IPS-18c (cell line): ENCODE data around the gene CGB7.

Experiments
- H3K4me3 ChIP-seq: 2 replicates; pipeline ENCODE4 v1.7.0; 2013; ENCODE audit warnings: low read depth, mild to moderate bottlenecking, low read length, moderate library complexity; ENCODE audit not compliant: insufficient read depth
- H3K9me3 ChIP-seq: one replicate; pipeline ENCODE4 v1.6.1; 2013; ENCODE audit warnings: mild to moderate bottlenecking, low read length, moderate library complexity; ENCODE audit not compliant: control insufficient read depth, insufficient read depth

Gene CGB7

DNA sequence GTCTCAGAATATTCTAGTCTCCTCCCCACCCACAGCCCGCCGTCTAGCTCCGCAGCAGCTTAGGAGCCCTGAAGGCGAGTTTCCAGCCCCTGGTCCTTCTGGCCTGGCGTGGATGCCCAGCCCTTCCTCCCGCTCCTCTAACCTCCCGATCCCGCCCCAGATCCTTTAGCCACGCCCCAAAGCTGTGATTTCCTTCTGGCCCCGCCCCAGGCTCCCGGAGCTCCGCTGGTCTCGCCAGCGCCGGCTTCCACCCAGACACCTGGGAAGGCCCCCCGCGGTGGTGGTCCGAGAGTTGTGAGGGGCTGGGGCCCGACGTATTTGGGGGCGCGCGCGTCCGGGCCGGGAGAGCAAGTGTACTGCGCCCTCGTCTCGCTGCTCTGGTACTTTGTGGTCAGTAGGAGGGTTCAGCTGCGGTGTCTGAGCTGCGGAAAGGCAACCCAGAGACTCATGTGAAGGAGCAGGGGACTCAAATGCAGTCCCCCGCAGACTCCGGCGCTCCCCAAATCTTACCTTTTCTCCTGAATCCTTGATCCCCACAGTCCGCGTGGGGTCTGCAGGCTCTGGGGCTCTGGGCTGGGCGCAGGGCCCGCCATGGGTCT lies at the start of gene CGB7:
CGB7 (minus strand) TSS at position 114 of the 599 bp plus-strand sequence. CDS start 2,374 bp downstream, outside the sequence.
- Histone ChIP-seq H3K9me3 (no peaks in the 10 kb centered on the region), H3K4me3 (peak within 1 kb of the TSS; percentile 59)

DNA sequence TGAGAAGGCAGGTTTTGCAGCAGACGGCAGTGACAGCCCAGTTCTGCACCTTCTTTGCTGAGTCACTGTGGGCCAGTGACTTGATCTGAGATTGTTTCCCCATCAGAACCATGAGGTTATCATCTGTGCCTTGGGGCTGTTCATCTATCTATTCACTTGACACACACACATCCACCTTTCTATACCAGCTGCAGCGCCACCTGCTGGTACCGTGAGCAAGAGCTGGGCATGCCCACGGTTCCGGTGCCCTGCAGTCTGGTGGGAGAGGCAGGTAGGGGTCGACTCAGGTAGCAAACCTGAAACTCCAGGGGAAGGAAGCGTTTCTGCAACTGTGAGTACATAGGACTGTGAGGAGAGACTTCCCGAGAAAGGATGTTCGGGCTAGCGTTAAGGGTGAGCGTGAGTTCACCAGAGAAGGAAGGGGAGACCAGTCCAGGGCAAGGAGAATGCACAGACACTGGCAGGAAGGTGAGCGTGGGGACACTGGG lies 49.1 kb upstream of the CGB7 start:
- H3K4me3 ChIP-seq = no peak overlapping the region
- no peaks in the 10 kb centered on the region for H3K9me3 ChIP-seq

DNA sequence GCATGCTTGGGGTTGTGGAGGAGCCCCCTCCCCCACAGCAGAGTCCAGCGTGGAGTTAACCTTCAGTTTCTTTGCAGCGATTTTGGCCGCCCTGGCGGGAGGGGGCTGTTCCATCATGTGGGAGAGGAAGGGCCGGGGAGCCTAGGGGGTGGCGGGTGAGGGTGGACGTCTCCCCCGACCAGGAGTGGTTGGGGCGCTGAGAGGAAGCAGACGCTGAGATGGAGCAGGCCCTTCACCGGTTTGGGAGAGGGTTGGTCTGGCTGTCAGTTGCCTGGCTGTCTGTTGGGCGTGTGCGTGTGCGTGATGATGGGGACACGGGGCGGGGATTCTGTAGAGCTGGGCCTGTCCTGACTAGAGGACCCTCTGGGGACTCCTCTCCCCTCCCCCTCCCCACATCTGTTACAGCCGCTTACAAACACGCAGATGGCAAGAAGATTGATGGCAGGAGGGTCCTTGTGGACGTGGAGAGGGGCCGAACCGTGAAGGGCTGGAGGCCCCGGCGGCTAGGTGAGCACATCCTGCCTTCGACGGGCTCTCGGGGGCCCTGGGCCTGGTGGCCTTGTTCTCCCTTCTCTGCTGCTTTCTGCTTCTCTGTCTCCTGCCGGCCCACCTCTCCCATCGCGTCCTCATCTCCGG lies 46.8 kb upstream of the CGB7 start:
- Histone ChIP-seq H3K4me3 (no peak overlapping the region), H3K9me3 (no peaks in the 10 kb centered on the region)

DNA sequence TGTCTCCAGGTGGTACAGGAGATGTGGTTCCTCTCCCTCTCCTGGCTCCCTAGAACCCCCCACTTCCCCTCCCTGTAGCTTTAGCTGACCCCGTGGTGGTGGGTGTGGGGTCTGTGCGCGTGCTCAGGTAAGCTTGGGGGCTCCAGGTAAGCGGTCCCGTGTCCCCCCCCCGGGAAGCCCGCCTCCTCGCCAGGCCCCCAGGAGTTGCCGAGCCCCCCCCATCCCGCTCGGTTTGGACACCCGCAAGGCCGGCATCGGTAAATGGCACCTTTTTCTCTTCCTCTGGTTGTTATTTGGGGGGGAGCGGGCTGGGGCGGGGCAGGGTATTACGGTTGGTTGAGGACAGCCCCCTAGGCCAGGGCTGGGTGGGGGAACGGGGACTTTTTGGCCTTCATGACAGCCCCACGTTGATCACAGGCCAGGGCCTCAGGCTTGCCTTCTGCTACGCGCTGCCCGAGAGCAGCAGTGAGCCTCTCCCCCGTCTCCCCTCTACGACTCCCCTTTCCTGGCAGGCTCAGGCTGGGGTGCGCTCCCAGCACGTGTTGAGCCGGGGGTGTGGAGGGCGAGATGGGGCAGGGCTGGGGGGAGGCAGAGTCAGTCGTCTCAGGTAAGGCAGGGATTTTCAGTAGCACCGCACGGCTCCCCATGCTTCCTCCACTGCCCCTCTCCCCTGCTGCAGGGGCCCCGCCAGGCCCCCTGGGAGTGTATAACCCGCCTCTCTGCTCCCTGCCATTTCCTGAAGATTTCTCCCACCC lies 46.0 kb upstream of the CGB7 start:
- Histone ChIP-seq H3K4me3 (no peak overlapping the region), H3K9me3 (peaks cover 2% of the 10 kb centered on the region)

DNA sequence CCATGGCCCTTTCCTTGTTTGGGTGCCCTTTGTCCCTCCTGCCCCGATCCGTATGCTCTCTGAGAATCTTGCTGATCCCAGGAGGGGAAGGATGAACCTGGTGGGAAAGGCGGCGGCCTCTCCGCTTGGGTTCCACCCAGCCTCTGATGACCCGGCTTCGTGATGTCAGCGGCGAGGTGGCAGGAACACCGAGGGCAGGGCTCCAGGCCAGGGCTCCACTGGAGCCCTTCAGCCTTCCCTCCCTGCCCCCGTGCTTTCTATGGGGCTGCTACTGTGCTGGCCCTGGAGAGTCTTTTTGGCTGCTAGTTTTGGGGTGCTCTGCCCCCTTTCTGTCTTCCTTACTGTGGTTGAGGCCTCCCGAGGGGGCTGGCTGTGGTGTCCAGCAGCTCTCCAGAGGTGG lies 44.8 kb upstream of the CGB7 start:
- Histone ChIP-seq H3K9me3 (peaks cover 2% of the 10 kb centered on the region), H3K4me3 (no peak overlapping the region)

DNA sequence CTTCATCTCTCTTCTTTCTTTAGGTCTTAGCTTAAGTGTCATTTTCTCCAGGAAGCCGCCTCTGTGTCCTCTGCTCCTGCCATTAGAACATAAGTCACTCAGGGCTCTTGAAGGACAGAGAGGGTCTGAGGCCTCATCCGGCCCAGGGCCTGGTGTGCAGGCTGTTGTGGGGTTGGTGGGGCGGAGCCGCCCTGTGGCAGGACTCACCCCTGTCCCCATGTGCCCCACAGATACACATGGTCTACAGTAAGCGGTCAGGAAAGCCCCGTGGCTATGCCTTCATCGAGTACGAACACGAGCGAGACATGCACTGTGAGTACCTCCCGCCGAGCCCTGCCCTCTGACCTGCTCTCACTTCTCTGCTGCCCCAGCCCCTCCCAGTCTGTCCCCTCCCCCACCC lies 43.6 kb upstream of the CGB7 start:
- Histone ChIP-seq H3K4me3 (no peak overlapping the region), H3K9me3 (peaks cover 2% of the 10 kb centered on the region)

DNA sequence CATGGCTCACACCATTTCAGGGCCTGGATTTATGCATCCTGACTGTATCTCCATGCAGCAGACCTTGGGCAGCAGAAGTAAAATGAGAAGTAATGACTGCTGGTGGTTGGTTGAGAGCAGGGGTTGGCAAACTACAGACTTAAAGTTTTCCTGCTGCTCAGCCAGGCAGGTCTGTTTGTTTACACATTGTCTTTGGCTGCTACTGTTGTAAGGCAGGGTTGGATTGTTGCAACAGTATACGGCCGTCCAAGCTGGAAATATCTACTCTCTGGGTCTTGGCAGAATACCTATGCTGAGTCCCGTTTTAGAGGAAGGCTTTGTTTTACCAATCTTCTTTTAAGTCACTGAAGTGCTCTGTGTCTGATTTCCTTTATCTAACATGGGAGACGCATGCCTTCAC lies 41.2 kb upstream of the CGB7 start:
- no peak overlapping the region for H3K4me3 ChIP-seq
- peaks cover 2% of the 10 kb centered on the region for H3K9me3 ChIP-seq

DNA sequence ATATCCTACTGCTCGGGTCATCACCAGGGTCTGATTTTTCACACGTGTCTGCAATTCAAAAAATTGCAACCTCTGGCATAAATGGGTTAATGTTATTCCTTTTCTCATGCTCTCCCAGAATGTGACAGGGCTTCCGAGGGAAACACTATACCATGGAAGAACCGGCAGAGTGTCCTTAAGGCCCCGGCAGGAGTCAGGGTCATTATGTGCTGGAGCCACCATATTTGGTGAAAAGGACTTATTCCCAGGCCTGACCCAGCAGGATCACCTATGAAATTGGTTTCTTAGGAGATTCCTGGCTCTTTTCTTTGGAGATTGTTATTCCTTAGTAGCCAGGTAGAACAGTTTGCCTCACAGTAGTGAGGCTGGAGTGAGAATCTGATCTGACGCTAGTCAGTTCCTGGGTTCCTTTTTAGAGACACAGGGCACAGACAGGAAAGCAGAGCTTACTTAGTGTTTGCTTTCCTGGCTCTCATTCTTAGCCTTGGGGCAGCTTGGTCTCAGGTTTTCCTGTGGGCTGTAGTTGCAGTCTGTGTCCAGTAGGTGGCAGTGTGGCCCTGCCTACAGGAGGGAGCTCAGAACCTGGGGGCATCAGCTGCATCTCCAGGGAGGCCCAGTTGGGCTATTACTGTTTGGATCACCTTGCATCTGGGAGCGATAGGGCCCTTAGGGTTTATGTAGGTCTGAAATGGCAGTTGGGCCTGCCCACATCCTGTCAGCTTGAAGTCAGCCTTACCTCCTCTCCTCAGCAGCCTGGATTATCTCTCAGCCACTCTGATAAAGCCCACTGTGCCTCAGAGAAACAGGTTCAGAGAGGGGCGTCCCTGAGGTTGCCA lies 40.1 kb upstream of the CGB7 start:
- H3K4me3 ChIP-seq = no peak overlapping the region
- peaks cover 2% of the 10 kb centered on the region for H3K9me3 ChIP-seq

DNA sequence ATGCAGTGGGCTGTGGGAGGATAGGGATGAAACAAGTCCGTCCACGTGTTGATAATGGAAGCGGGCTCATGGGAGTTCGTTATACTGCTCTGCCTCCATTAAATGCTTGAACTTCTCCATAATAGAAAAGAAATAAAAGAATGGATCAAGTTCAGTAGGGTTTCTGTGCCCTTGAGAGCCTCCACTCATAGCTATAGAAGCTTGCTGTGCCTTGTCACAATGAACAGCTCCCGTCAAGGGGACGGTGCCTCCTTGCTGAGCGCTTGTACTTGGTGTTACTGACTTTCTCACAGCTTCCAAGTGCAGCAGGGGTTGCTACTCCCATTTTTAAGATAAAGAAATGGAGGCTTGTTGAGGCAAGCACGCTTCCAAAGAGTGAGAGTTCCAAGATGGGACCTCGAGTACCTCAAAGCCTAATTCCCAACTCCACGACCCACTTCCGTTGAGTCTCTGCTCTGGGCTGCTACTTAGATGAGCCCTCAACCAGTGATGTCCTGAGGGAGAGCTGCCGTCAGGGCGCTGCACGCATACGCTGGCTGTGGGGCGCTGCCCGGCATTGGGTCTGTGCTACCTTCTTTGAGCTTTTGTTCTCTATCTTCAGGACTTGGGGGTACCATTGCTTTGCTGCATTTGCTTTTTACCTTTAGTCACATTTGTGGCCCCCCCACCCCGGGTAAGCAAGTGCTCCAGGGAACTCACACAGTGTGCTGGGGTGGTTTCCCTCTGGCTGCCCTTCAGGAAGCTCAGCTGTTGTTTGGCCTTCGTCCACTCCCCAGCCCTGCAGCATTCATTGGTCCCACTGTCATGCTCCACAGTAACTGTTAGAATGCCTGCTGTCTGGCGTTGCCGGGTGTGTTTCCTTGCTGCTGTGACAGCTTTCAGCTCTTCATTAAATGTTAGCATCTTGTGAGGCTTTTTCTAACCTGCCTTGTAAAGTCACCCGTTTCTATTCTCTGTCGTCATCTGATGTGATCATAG lies 37.2 kb upstream of the CGB7 start:
- Histone ChIP-seq H3K4me3 (no peak overlapping the region), H3K9me3 (peaks cover 2% of the 10 kb centered on the region)

DNA sequence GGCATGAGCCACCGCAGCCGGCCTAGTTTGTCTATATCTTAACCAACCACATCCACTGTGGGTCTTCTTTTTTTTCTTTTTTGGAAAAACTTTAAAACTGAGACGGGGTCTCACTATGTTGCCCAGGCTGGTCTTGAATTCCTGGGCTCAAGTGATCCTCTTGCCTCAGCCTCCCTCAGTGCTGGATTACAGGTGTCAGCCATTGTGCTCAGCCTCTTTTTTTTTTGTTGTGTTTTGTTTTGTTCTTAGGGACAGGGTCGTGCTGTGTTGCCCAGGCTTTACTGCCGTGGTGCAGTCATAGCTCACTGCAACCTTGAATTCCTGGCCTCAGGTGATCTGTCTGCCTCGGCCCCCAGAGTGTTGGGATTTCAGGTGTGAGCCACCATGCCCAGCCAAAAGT lies 35.1 kb upstream of the CGB7 start:
- Histone ChIP-seq H3K4me3 (no peak overlapping the region), H3K9me3 (no peaks in the 10 kb centered on the region)

DNA sequence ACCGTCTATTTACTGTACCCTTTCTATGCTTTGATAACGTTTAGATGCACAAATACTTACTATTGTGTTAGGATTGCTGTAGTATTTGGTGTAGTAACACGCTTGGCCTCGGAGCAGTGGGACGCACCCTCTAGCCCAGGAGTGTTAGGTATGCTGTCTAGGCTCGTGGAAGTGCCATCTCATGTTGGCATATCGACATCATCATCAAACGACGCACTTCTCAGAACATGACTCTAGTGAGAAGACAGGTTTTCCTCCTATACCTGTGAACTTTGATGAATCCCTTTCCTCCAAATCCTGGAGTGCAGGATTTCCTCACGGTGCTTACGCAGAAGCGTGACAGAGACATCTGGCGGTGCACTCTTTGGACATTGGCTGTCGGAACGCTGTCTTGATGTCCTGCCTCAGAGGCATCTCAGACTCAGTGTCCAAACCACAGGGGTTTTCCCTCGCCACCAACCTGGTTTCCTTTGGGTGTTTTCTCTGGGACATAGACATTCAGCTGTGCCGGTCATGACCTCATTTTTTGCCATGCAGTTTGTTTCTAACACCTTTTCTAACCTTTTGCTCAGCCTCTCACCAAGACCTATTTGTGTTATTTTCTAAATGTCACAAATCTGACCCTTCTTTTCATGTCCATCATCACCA lies 34.0 kb upstream of the CGB7 start:
- Histone ChIP-seq H3K9me3 (no peaks in the 10 kb centered on the region), H3K4me3 (no peak overlapping the region)

DNA sequence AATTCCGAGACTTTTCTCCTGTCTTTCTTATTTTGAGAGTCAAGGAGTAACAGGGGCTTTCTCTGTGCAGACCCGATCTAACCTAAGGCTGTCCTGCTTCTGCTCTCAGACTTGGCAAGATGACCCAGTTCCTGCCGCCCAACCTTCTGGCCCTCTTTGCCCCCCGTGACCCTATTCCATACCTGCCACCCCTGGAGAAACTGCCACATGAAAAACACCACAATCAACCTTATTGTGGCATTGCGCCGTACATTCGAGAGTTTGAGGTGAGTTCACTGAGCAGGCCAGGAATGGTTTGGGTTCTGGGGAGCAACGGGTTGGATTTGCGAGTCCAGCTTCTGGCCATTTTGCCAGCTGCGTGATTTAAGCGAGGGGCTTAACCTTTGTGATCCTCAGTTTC lies 28.7 kb upstream of the CGB7 start:
- Histone ChIP-seq H3K4me3 (peak overlapping the region; percentile 95), H3K9me3 (no peaks in the 10 kb centered on the region)

DNA sequence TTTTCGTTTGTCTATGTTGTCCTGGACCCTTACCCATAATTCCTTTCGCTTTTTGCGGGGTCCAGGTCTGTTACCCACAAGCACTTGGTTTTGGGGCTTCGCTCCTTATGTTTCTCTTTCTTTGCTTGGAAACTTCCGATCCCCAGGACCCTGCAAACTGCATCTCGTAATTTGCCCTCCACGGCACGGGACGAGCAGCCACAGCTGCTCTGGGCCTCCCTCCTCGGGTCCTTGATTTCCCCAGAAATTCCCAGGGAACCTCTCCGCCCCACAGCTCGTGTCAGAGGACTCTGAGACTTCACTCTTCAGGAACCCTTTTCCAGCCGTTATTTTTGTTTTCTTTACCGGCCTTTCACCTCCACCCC lies 28.3 kb upstream of the CGB7 start:
- no peaks in the 10 kb centered on the region for H3K9me3 ChIP-seq
- H3K4me3 ChIP-seq = peak overlapping the region; percentile 95

DNA sequence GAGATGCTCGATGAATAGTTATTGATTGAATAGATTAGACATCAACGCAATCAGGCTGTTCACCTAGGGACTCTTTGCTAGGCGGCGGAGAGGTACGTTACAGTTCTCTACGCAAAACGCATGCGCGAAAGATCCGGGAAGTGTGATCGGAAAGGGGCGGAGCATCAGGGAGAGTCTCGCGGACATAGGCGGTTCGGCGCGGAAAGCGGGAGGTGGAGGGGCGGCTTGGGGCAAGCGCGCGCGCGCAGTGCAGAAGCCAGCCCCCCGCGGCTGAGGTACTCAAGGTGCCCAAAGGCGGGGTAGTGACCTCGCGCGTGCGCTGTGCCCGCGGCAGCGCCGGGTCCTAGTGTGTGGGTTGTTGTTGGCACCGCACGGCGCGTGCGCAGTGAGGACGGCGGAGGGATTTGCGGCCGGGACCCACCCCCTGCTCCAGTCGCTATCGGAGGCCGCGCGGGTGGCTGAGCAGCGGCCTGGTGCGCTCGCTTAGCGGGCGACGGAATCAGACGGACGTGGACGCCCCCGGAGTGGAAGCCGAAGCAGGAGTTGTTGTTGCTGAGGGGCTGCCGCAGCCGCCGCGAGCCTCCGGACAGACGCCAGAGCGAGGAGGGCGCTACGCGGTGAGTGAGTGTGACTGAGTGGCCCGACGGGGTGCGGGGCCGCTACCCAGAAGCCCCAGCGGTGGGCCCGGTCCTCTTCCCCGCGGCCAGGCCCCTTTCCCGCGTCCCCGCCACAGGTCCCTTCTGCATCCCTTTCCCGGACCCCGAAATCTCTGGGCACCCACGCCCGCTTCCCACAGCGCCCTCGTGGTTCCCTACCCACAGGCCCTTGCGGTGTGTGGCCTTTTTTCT lies 27.7 kb upstream of the CGB7 start, which contains the start of gene SNRNP70:
SNRNP70 (plus strand) TSS at position 432 of the 848 bp plus-strand sequence. CDS start 964 bp downstream, outside the sequence.
- no peaks in the 10 kb centered on the region for H3K9me3 ChIP-seq
- H3K4me3 ChIP-seq = peak within 1 kb of the TSS; percentile 95
